ENCODE measurements around the gene TMEM108.

Gene TMEM108

DNA sequence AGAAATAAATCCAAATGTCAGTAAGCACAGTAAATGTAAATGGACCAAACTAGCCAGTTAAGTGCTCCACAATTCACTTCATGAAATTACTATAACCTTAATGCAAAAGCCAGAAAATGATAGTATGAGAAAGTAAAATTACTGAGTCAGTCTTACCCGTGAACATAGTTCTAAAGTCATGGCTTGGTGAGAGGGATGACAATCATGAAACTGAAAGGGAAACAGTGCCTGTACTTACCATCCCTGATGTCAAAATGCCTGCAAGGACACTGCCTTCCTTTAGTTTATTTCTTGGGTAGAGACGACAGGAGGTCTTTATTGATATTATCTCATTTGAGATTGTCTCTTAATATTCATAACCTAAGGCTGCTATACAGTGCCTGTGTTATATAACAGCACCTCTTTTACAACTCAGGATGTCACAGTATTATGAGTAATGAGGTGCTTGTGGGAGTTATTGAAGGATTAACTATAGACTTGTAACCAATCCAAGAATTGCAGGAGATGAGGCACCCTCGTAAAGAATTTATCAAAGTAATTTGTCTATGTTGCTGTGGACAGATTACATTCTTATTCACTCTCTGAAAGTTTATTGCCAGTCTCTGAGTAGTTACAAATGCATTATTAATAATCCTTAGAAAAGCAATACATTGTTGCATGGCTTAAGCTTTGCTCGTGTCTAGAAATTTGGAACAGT lies 218.7 kb downstream of the TMEM108 start:
- H3K4me3 ChIP-seq (ENCODE audit: insufficient read length, low read depth): no peak overlapping the region
- no peak overlapping the region for H3K9ac ChIP-seq (ENCODE audit: insufficient read length, low read depth)
- no peaks in the 10 kb centered on the region for H3K4me1 ChIP-seq (ENCODE audit: insufficient read depth, insufficient read length)
- TF ChIP-seq ZNF274 (IDR thresholded peaks at IDR 0.05; ENCODE audit: low read depth, low read length) (no peak), YY1 (IDR thresholded peaks at IDR 0.05; ENCODE audit: insufficient read depth, insufficient read length) (no peak), SUZ12 (IDR thresholded peaks at IDR 0.05; ENCODE audit: extremely low read depth, insufficient read depth, insufficient read length) (no peak)
- no peaks in the 10 kb centered on the region for H3K9me3 ChIP-seq (ENCODE audit: insufficient read depth, low read length)
- no peaks in the 10 kb centered on the region for H3K36me3 ChIP-seq (ENCODE audit: insufficient read depth, insufficient read length, low read length)
- DNase-seq (ENCODE audit: low read depth, low spot score): no peak
- no peaks in the 10 kb centered on the region for H3K27me3 ChIP-seq (ENCODE audit: insufficient read depth, insufficient read length)

DNA sequence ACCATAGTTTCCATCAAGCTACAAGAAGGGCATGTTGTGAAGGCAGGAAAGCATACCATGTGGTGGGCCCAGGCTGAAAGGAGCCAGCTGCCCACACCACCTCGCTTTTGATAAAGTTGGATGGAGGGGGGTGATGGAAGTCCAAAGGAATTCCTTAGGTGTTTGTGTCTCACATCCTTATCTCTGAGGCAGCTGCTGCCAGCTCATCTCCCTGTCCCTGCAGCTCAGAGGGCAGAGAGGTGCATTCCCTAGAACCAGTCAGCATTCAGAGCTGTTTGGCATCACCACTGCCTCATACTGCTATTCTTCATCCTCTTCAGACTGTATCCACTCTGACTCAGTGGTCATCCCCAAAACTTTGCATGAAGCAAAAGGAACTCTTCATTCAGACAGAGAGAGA lies 220.2 kb downstream of the TMEM108 start:
- Histone ChIP-seq H3K4me1 (ENCODE audit: insufficient read depth, insufficient read length) (no peaks in the 10 kb centered on the region), H3K9ac (ENCODE audit: insufficient read length, low read depth) (no peak overlapping the region), H3K27me3 (ENCODE audit: insufficient read depth, insufficient read length) (no peaks in the 10 kb centered on the region), H3K36me3 (ENCODE audit: insufficient read depth, insufficient read length, low read length) (no peaks in the 10 kb centered on the region), H3K9me3 (ENCODE audit: insufficient read depth, low read length) (no peaks in the 10 kb centered on the region), H3K4me3 (ENCODE audit: insufficient read length, low read depth) (no peak overlapping the region)
- DNase-seq (ENCODE audit: low read depth, low spot score): no peak
- no peak for TF ChIP-seq SUZ12 (IDR thresholded peaks at IDR 0.05; ENCODE audit: extremely low read depth, insufficient read depth, insufficient read length)
- TF ChIP-seq ZNF274 (IDR thresholded peaks at IDR 0.05; ENCODE audit: low read depth, low read length): no peak

DNA sequence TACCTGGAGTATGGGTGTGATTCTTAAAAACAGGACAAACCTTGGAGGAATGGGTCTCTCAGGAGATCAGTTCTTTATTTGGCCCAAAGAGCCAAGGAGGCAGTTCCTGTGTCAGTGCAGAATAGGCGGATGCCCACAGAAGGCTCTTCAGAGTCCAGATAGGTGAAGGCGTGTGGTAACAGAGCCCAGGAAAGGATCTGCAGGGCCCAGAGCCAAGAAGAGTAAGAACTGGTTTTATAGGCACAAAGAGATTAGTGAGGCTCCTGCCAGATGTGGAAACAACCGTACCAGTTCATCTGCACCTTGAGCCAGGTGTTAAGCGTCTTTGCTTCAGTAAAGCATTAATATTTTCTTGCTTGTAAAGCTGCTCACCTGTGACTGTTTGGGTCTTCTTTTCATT lies 221.6 kb downstream of the TMEM108 start:
- TF ChIP-seq ZNF274 (IDR thresholded peaks at IDR 0.05; ENCODE audit: low read depth, low read length): no peak
- no peak for TF ChIP-seq SUZ12 (IDR thresholded peaks at IDR 0.05; ENCODE audit: extremely low read depth, insufficient read depth, insufficient read length)
- TF ChIP-seq YY1 (IDR thresholded peaks at IDR 0.05; ENCODE audit: insufficient read depth, insufficient read length): no peak
- Histone ChIP-seq H3K4me1 (ENCODE audit: insufficient read depth, insufficient read length) (no peaks in the 10 kb centered on the region), H3K9me3 (ENCODE audit: insufficient read depth, low read length) (no peaks in the 10 kb centered on the region), H3K9ac (ENCODE audit: insufficient read length, low read depth) (no peak overlapping the region), H3K36me3 (ENCODE audit: insufficient read depth, insufficient read length, low read length) (no peaks in the 10 kb centered on the region), H3K27me3 (ENCODE audit: insufficient read depth, insufficient read length) (no peaks in the 10 kb centered on the region), H3K4me3 (ENCODE audit: insufficient read length, low read depth) (no peak overlapping the region)
- DNase-seq (ENCODE audit: low read depth, low spot score): no peak

DNA sequence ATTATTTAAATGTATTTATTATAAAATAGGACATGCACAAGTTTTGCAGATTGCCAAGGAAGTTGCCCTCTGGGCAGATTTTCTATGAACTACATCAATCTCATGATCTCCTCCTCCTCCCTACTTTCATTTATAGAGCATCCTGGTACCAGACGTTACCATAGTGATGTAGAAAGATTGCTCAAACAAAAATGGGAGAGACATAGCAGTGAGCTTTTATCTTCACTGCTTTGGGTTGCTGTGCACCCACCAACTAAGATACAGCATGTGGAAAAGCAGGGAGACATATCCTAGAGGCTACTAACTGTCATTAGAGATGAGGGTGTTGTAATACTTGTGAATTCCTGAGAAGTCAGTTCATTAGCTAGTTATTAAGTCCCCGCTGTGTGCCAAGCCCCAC lies 224.1 kb downstream of the TMEM108 start:
- no peak overlapping the region for H3K4me3 ChIP-seq (ENCODE audit: insufficient read length, low read depth)
- TF ChIP-seq YY1 (IDR thresholded peaks at IDR 0.05; ENCODE audit: insufficient read depth, insufficient read length): no peak
- TF ChIP-seq SUZ12 (IDR thresholded peaks at IDR 0.05; ENCODE audit: extremely low read depth, insufficient read depth, insufficient read length): no peak
- TF ChIP-seq ZNF274 (IDR thresholded peaks at IDR 0.05; ENCODE audit: low read depth, low read length): no peak
- no peak for DNase-seq (ENCODE audit: low read depth, low spot score)

DNA sequence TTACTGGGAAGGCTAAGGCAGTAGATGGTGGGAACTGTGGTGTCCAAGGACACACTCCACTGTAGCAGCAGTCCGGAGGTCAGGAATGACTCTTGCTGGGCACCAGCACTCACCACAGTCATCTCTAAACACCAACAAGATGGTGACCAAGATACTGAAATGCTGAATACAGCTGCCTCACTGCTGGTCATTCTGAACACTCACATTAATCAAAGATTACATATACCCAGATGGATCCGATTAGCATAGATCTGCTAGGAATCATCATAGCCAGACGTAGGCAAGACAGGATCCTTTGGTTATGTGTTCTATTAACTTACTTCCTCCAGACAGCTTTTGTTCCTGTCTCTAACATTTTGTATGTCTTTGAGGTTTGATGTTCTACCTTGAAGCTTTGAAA lies 226.7 kb downstream of the TMEM108 start:
- Histone ChIP-seq H3K27me3 (ENCODE audit: insufficient read depth, insufficient read length) (no peaks in the 10 kb centered on the region), H3K4me3 (ENCODE audit: insufficient read length, low read depth) (no peak overlapping the region), H3K36me3 (ENCODE audit: insufficient read depth, insufficient read length, low read length) (no peaks in the 10 kb centered on the region), H3K4me1 (ENCODE audit: insufficient read depth, insufficient read length) (no peaks in the 10 kb centered on the region), H3K9ac (ENCODE audit: insufficient read length, low read depth) (no peak overlapping the region), H3K9me3 (ENCODE audit: insufficient read depth, low read length) (no peaks in the 10 kb centered on the region)
- no peak for DNase-seq (ENCODE audit: low read depth, low spot score)
- TF ChIP-seq YY1 (IDR thresholded peaks at IDR 0.05; ENCODE audit: insufficient read depth, insufficient read length): no peak
- no peak for TF ChIP-seq ZNF274 (IDR thresholded peaks at IDR 0.05; ENCODE audit: low read depth, low read length)
- TF ChIP-seq SUZ12 (IDR thresholded peaks at IDR 0.05; ENCODE audit: extremely low read depth, insufficient read depth, insufficient read length): no peak

More for the DNA sequence above, 224.1 kb downstream of the TMEM108 start:
- H3K9ac ChIP-seq (ENCODE audit: insufficient read length, low read depth): no peak overlapping the region
- H3K27me3 ChIP-seq (ENCODE audit: insufficient read depth, insufficient read length): no peaks in the 10 kb centered on the region
- no peaks in the 10 kb centered on the region for H3K4me1 ChIP-seq (ENCODE audit: insufficient read depth, insufficient read length)
- H3K36me3 ChIP-seq (ENCODE audit: insufficient read depth, insufficient read length, low read length): no peaks in the 10 kb centered on the region
- no peaks in the 10 kb centered on the region for H3K9me3 ChIP-seq (ENCODE audit: insufficient read depth, low read length)

DNA sequence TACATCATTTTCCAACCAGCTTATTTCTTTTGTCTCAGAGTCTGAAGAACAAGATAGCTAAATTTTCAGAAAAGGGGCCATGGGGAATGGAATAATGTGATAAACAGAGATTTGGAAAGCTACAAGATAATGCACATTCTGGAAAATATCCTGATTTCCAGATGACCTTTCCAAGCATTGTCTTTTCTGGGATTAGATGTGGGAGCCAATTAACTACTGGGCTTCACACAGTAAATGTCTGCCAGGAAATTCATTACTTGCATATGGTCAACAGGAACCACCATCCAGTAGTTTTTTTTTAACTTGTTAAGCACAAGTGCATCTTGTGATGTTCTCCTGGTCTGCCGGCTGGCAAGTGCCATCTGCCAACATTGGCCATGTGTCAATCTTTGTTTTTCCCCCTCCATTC lies 230.5 kb downstream of the TMEM108 start:
- DNase-seq (ENCODE audit: low read depth, low spot score): no peak

DNA sequence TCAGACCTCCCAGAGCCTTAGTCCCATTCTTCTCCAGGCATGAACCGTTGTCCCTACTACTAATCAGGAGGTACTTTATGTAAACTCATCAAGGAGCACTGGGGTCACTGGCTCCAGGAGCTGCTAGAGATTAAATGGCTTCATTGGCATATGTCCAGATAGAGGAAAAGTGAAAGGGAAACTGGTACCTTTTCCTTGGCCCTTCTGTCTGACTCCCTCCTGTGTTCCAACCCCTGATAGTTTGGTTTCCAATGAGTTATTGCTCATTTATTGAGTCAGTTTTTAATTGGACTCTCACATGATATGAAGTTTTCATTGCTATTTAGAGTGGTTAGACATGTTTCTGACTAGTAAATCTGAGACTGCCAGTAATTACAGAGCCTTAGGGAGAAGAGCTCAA lies 231.2 kb downstream of the TMEM108 start:
- Histone ChIP-seq H3K36me3 (ENCODE audit: insufficient read depth, insufficient read length, low read length) (no peaks in the 10 kb centered on the region), H3K9ac (ENCODE audit: insufficient read length, low read depth) (no peak overlapping the region), H3K4me1 (ENCODE audit: insufficient read depth, insufficient read length) (no peaks in the 10 kb centered on the region), H3K9me3 (ENCODE audit: insufficient read depth, low read length) (no peaks in the 10 kb centered on the region), H3K4me3 (ENCODE audit: insufficient read length, low read depth) (no peak overlapping the region), H3K27me3 (ENCODE audit: insufficient read depth, insufficient read length) (no peaks in the 10 kb centered on the region)
- DNase-seq (ENCODE audit: low read depth, low spot score): no peak
- TF ChIP-seq SUZ12 (IDR thresholded peaks at IDR 0.05; ENCODE audit: extremely low read depth, insufficient read depth, insufficient read length): no peak

More for the DNA sequence above, 230.5 kb downstream of the TMEM108 start:
- no peak for TF ChIP-seq ZNF274 (IDR thresholded peaks at IDR 0.05; ENCODE audit: low read depth, low read length)
- no peak for TF ChIP-seq YY1 (IDR thresholded peaks at IDR 0.05; ENCODE audit: insufficient read depth, insufficient read length)
- TF ChIP-seq SUZ12 (IDR thresholded peaks at IDR 0.05; ENCODE audit: extremely low read depth, insufficient read depth, insufficient read length): no peak
- Histone ChIP-seq H3K9ac (ENCODE audit: insufficient read length, low read depth) (no peak overlapping the region), H3K36me3 (ENCODE audit: insufficient read depth, insufficient read length, low read length) (no peaks in the 10 kb centered on the region), H3K27me3 (ENCODE audit: insufficient read depth, insufficient read length) (no peaks in the 10 kb centered on the region), H3K9me3 (ENCODE audit: insufficient read depth, low read length) (no peaks in the 10 kb centered on the region), H3K4me1 (ENCODE audit: insufficient read depth, insufficient read length) (no peaks in the 10 kb centered on the region), H3K4me3 (ENCODE audit: insufficient read length, low read depth) (no peak overlapping the region)

Data from NT2/D1 (cell line).